Measurements from ENCODE around the gene MRC2. TPM values are rescaled to one million over a fixed set of nuclear protein-coding genes. Genes with fewer than 3 reads are reported as not detected.

The MRC2 gene
- total and polyA plus RNA-seq, 2 of the 13 experiments (the other 11 are each of a cell fraction or from before 2014, with no cell fraction given), result not detected

DNA sequence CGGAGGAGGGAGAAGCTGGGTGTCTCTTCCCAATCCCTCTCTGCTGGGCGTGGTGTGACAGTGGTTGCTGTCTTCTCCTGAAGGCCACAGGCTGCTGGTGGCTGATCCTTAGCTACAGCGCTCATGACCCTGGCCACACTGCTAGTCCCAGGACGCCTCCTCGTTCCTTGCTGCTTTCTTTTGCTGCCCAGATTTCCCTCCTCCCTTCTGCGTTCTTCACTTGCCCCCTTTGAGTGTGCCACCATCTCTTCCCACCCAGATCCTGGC is 90.1 kb downstream of the MRC2 start:
- 20% methylated on average over 6 of the region's 6 CpGs for WGBS (ENCODE audit: low lambda C conversion rate)
- no peak overlapping the region for H3K4me2 ChIP-seq (ENCODE audit: low read depth, low read length)
- intact Hi-C loops (cut with micrococcal nuclease; ENCODE audit: unreplicated experiment), result no loop called here
- no peaks in the 10 kb centered on the region for H4K20me1 ChIP-seq (ENCODE audit: insufficient read depth, low read length)
- H3K27ac ChIP-seq (ENCODE audit: extremely low read length, insufficient read depth, low read length), result no peak overlapping the region
- DNase-seq (ENCODE audit: low spot score) (no peak), FAIRE-seq (no peak), ATAC-seq (peak; percentile 19)
- no TSS peak for BruUV-seq (replicated peaks)
- H3K36me3 ChIP-seq (replicated peaks in 1 of 2; ENCODE audit: control insufficient read depth in 1 of 2, insufficient read depth in 2 of 2, low read length in 2 of 2), result no peaks in the 10 kb centered on the region
- ChIA-PET POLR2A (no interaction called here), CTCF (ENCODE audit: low intra/inter-chr PET ratio, low total read pairs) (no interaction called here)
- no peak overlapping the region for H2AFZ ChIP-seq (ENCODE audit: low read length)
- no peak overlapping the region for H3K9ac ChIP-seq (ENCODE audit: insufficient read depth, low read depth, low read length)
- in situ Hi-C loops (cut with HindIII; ENCODE audit: extremely low pct_ligation_motif_present, low pct_unique_long_range_greater_than_20kb), result no loop called here
- H3K4me3 ChIP-seq (replicated peaks in 1 of 3; ENCODE audit: insufficient read depth in 1 of 3, low read depth in 2 of 3, low read length in 3 of 3), result no peak overlapping the region
- peaks cover 2 to 48% of the 10 kb centered on the region in 2 experiments for H3K27me3 ChIP-seq (ENCODE audit: control insufficient read depth in 1 of 2, insufficient read depth in 2 of 2, low read length in 2 of 2)
- no peaks in the 10 kb centered on the region for H3K79me2 ChIP-seq (ENCODE audit: insufficient read depth, low read length)
- no peaks in the 10 kb centered on the region for H3K9me3 ChIP-seq (ENCODE audit: low read length)
- H3K4me1 ChIP-seq (ENCODE audit: insufficient read depth, low read length), result 0 out of 2 replicates have a peak, but pooled peaks cover 2% of the 10 kb centered on the region
- no peak for TF ChIP-seq RARG (CRISPR knock-in tag; IDR thresholded peaks at IDR 0.05; ENCODE audit: low read depth)
- TF ChIP-seq, protein P1, sequence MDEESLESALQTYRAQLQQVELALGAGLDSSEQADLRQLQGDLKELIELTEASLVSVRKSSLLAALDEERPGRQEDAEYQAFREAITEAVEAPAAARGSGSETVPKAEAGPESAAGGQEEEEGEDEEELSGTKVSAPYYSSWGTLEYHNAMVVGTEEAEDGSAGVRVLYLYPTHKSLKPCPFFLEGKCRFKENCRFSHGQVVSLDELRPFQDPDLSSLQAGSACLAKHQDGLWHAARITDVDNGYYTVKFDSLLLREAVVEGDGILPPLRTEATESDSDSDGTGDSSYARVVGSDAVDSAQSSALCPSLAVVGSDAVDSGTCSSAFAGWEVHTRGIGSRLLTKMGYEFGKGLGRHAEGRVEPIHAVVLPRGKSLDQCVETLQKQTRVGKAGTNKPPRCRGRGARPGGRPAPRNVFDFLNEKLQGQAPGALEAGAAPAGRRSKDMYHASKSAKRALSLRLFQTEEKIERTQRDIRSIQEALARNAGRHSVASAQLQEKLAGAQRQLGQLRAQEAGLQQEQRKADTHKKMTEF (CRISPR knock-in tag; IDR thresholded peaks at IDR 0.05), result no peak
- TF ChIP-seq, protein P2, sequence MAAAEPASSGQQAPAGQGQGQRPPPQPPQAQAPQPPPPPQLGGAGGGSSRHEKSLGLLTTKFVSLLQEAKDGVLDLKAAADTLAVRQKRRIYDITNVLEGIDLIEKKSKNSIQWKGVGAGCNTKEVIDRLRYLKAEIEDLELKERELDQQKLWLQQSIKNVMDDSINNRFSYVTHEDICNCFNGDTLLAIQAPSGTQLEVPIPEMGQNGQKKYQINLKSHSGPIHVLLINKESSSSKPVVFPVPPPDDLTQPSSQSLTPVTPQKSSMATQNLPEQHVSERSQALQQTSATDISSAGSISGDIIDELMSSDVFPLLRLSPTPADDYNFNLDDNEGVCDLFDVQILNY (CRISPR knock-in tag; conservative IDR thresholded peaks at IDR 0.05), result no peak
- no peak for TF ChIP-seq SPEN (CRISPR knock-in tag; IDR thresholded peaks at IDR 0.05; ENCODE audit: low read depth)
- no peak for TF ChIP-seq RAD21 (CRISPR knock-in tag; IDR thresholded peaks at IDR 0.05)
- TF ChIP-seq, protein P3, sequence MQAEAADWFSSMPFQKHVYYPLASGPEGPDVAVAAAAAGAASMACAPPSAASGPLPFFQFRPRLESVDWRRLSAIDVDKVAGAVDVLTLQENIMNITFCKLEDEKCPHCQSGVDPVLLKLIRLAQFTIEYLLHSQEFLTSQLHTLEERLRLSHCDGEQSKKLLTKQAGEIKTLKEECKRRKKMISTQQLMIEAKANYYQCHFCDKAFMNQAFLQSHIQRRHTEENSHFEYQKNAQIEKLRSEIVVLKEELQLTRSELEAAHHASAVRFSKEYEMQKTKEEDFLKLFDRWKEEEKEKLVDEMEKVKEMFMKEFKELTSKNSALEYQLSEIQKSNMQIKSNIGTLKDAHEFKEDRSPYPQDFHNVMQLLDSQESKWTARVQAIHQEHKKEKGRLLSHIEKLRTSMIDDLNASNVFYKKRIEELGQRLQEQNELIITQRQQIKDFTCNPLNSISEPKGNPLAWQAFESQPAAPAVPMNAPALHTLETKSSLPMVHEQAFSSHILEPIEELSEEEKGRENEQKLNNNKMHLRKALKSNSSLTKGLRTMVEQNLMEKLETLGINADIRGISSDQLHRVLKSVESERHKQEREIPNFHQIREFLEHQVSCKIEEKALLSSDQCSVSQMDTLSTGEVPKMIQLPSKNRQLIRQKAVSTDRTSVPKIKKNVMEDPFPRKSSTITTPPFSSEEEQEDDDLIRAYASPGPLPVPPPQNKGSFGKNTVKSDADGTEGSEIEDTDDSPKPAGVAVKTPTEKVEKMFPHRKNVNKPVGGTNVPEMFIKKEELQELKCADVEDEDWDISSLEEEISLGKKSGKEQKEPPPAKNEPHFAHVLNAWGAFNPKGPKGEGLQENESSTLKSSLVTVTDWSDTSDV (CRISPR knock-in tag; IDR thresholded peaks at IDR 0.05), result no peak
- no peak for TF ChIP-seq MAF1 (CRISPR knock-in tag; IDR thresholded peaks at IDR 0.05; ENCODE audit: borderline replicate concordance)
- TF ChIP-seq ZNF567 (CRISPR knock-in tag; IDR thresholded peaks at IDR 0.05; ENCODE audit: borderline replicate concordance), result no peak
- TF ChIP-seq ZNF274 (CRISPR knock-in tag; IDR thresholded peaks at IDR 0.05), result no peak
- TF ChIP-seq, protein P4, sequence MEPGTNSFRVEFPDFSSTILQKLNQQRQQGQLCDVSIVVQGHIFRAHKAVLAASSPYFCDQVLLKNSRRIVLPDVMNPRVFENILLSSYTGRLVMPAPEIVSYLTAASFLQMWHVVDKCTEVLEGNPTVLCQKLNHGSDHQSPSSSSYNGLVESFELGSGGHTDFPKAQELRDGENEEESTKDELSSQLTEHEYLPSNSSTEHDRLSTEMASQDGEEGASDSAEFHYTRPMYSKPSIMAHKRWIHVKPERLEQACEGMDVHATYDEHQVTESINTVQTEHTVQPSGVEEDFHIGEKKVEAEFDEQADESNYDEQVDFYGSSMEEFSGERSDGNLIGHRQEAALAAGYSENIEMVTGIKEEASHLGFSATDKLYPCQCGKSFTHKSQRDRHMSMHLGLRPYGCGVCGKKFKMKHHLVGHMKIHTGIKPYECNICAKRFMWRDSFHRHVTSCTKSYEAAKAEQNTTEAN (CRISPR knock-in tag; conservative IDR thresholded peaks at IDR 0.05), result no peak
- TF ChIP-seq TOE1 (CRISPR knock-in tag; IDR thresholded peaks at IDR 0.05), result no peak
- TF ChIP-seq, protein P5, sequence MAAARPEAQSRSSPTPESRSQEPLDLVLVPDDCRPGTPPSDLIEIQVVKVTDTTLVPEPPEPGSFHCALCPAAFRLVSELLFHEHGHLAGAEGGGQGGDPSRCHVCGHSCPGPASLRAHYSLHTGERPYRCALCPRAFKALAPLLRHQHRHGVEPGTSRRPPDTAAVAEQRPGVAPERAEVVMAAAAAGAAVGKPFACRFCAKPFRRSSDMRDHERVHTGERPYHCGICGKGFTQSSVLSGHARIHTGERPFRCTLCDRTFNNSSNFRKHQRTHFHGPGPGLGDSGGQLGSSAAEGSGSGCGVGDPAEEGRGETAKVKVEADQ (CRISPR knock-in tag; IDR thresholded peaks at IDR 0.05; ENCODE audit: borderline replicate concordance), result no peak
- TF ChIP-seq, protein P6, sequence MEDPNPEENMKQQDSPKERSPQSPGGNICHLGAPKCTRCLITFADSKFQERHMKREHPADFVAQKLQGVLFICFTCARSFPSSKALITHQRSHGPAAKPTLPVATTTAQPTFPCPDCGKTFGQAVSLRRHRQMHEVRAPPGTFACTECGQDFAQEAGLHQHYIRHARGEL (CRISPR knock-in tag; IDR thresholded peaks at IDR 0.05), result no peak
- TF ChIP-seq ZNF451 (CRISPR knock-in tag; IDR thresholded peaks at IDR 0.05), result no peak
- TF ChIP-seq, protein P7, sequence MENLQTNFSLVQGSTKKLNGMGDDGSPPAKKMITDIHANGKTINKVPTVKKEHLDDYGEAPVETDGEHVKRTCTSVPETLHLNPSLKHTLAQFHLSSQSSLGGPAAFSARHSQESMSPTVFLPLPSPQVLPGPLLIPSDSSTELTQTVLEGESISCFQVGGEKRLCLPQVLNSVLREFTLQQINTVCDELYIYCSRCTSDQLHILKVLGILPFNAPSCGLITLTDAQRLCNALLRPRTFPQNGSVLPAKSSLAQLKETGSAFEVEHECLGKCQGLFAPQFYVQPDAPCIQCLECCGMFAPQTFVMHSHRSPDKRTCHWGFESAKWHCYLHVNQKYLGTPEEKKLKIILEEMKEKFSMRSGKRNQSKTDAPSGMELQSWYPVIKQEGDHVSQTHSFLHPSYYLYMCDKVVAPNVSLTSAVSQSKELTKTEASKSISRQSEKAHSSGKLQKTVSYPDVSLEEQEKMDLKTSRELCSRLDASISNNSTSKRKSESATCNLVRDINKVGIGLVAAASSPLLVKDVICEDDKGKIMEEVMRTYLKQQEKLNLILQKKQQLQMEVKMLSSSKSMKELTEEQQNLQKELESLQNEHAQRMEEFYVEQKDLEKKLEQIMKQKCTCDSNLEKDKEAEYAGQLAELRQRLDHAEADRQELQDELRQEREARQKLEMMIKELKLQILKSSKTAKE (CRISPR knock-in tag; IDR thresholded peaks at IDR 0.05; ENCODE audit: borderline replicate concordance), result no peak

Measured in HepG2 (cell line).